Measurements from ENCODE around the gene TMEM204.

DNA sequence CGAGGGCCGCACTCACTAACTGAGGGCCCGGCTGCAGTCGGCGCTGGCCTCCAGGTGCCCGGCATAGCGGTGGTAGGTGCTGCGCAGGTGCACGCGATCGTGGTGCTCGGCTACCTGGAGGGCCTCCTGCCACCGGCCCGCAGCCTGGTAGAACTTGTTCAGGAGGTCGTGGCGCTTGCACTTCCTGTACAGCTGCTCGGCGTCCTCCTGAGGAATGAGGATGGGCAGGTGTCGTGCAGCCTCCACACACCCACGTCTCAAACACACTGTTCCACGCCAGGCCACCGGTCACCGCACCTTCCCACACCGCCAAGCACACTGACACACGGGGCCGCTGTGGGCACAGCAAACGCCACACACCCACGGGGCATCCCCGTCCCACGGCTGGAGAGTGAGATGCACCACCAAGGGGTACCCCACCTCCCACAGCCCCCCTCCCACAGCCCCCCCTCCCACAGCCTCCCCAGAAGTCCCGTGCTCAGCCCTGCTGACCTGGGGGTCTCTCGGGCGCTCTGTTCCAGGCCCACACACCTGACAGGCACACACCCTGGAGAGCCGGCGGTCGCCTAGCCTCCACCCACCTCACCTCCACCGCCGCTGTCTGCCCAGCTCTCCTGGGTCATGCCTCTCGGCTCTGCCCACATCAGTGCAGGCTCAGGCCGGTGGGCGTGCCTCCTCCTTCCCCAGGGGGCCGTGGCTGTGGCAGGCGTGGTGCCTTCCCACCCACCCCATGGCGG is 7.4 kb upstream of the TMEM204 start:
- no peak for TF ChIP-seq CEBPB (IDR thresholded peaks at IDR 0.05)
- no peak for TF ChIP-seq CREB1 (IDR thresholded peaks at IDR 0.05; ENCODE audit: low read depth)
- TF ChIP-seq TEAD4 (IDR thresholded peaks at IDR 0.05): no peak

All from Ishikawa (cell line).